22Rv1 (cell line): ENCODE data around the gene SATB1.

Experiments
- H3K27ac ChIP-seq: fragments of 450-650 bp; 2 replicates; pipeline ENCODE4 v1.5.1; 2017
- CTCF ChIP-seq: fragments of 450-650 bp; IDR thresholded peaks from 2 replicates; pipeline ENCODE4 v1.5.1; 2017; ENCODE audit warnings: mild to moderate bottlenecking
- ZFX ChIP-seq: fragments of 450-650 bp; IDR thresholded peaks from 2 replicates; pipeline ENCODE4 v1.6.1; 2017; ENCODE audit warnings: antibody characterized with exemption, borderline replicate concordance

The SATB1 gene

GRCh38 chr3:18351069-18351628, 74.0 kb downstream of the SATB1 start:
- no peak overlapping the region for H3K27ac ChIP-seq
- TF ChIP-seq ZFX (no peak), CTCF (no peak)

GRCh38 chr3:18349197-18349798, 75.8 kb downstream of the SATB1 start:
- no peak overlapping the region for H3K27ac ChIP-seq
- TF ChIP-seq ZFX (no peak), CTCF (no peak)

DNA sequence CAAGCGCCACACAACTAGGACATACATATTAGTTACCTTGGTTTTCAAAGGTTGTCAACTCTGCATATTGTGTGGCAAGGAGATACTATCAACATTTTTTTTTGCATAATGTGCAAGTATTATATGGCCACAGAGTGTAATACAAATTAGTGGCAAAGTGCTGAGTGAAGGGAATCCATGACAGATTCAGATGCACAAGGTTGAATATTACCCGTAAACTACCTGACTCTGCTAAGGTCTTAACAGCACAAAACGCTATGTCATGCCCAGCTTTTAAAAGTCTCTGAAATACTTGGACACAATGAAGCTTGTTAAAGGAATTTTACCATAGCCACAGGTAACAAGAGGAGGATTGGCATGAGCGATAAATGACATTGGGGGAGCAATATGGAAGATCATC, 79.0 kb downstream of the SATB1 start:
- H3K27ac ChIP-seq, result no peak overlapping the region
- no peak for TF ChIP-seq ZFX
- TF ChIP-seq CTCF, result no peak

DNA sequence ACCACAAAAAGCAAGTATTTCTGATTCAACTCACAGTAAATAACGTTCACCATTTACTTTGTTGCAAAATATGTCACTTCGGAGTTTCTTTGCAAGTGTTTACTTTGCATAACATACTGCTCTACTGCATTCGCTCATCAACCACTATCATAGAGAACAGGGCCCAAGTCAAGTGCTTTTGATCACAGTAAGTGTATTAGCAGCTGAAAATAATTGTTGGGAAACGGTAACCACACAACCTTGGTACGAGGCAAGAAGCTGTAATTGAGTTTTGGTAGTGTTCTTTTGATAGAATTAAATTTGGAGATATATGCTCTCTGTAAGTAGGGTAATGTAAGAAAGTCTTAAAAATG, 80.1 kb downstream of the SATB1 start:
- TF ChIP-seq CTCF, result no peak
- no peak for TF ChIP-seq ZFX

GRCh38 chr3:18344306-18345014, 80.7 kb downstream of the SATB1 start:
- H3K27ac ChIP-seq, result no peak overlapping the region
- TF ChIP-seq CTCF (no peak), ZFX (no peak)

More for the DNA sequence above, 80.1 kb downstream of the SATB1 start:
- H3K27ac ChIP-seq, result no peak overlapping the region

- H3K27ac ChIP-seq, result no peak overlapping the region
- TF ChIP-seq ZFX, result no peak
- no peak for TF ChIP-seq CTCF
Measured at GRCh38 chr3:18343809-18344208, 81.3 kb downstream of the SATB1 start.

DNA sequence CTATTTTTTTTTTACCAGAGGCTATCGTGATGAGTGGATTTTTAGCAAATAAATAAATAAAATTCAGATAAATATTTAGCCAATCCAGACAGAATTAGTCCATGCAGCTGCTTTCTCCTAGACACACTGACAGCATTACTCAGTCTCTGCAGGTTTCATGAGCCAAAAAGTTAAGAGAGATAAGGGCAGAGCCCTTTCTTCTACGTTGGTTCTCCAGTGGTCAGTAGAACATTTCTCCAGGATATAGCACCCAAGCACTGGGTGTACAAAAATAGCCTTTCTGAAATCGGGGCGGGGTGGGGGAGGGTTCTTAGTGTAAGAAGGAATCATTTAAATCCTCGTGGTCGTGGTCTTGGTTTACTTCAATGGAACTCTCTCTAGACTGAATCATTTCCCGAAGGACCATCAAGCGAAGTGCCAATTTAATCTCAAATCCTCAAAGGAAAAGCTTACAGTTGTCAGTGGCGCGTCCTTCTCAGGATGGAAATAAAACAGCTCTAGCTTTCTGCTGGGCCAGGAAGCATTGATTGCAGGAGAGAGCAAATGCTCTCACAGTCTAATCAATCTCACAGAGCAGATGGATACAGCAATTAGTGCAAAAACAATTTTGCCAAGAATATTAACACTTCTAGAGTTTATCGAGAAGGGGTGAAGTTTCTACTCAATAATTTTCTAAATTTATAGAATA, 86.2 kb downstream of the SATB1 start:
- TF ChIP-seq CTCF, result no peak
- no peak for TF ChIP-seq ZFX
- no peak overlapping the region for H3K27ac ChIP-seq
